B cell (primary cell): ENCODE data around the gene CKS2.

Experiments used
- CTCF ChIP-seq: fragments of 200-600 bp; IDR thresholded peaks from one replicate; pipeline ENCODE4 v1.8.0; 2022; ENCODE audit warnings: antibody characterized with exemption, mild to moderate bottlenecking
- EZH2 ChIP-seq: IDR thresholded peaks from 2 replicates; pipeline ENCODE4 v1.6.1; 2012; ENCODE audit warnings: borderline replicate concordance, low read depth, mild to moderate bottlenecking, moderate library complexity, low read length; ENCODE audit not compliant: insufficient read depth, poor library complexity, severe bottlenecking

GRCh38 chr9:89319015-89319905 is 8.3 kb downstream of the CKS2 start:
- peak; percentile 49 for TF ChIP-seq CTCF
- TF ChIP-seq EZH2: no peak
